ENCODE data around the gene ARHGEF19. TPM values are rescaled to one million over a fixed set of nuclear protein-coding genes. Genes with fewer than 3 reads are reported as not detected.

ARHGEF19 gene
- total RNA-seq, 1 experiment from 2014 or later, result 21.6 TPM

DNA sequence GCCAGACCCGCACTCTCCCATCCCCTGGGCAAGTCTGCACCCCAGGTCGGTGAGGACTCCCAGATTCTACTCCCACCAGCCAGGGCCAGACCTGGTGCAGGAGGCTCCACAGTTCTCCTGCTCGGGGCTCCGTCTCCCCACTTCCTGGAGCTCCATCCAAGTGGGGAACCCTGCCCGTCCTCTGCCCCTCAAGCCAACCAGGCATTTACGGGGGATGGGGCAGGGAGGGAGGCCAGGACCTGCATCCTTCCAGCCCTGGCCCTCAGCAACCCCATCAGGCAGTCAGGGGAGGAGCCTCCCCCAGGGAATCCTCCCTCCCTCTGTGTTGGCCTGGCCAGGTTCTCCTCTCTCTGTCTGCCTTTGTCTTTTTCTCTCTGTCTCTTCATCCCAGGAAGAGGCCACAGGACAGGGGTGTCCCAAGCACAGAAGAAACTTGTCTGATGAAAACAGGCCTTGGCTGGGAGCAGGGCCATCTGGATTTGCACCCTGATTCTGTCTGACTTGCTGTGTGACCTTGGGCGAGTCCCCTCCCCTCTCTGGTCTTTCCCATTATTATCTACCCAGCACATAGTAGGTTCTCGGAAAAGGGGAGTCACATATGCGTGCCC, 38.1 kb downstream of the ARHGEF19 start:
- H3K4me3 ChIP-seq (ENCODE audit: low read depth in 2 of 2, low read length in 2 of 2), result no peak overlapping the region
- ChIA-PET CTCF (no interaction called here), POLR2A (interaction anchor here (0.6 to 0.8 kb wide), 2 partner anchors 10 to 27 kb away, joined by 3 to 7 read pairs; no protein-coding TSS in a partner anchor)
- intact Hi-C loops (cut with micrococcal nuclease; ENCODE audit: unreplicated experiment) (no loop called here), in situ Hi-C loops (cut with HindIII; ENCODE audit: low pct_unique_long_range_greater_than_20kb, low sequenced_read_pairs) (no loop called here)
- peak; percentile 11 for ATAC-seq
- H3K36me3 ChIP-seq (ENCODE audit: control insufficient read depth, insufficient read depth, low read length), result no peaks in the 10 kb centered on the region
- peak overlapping the region; percentile 99 for H3K27ac ChIP-seq (ENCODE audit: low read length)
- H3K9me3 ChIP-seq (ENCODE audit: control insufficient read depth, insufficient read depth, low read depth, low read length), result no peaks in the 10 kb centered on the region
- no peak for DNase-seq (ENCODE audit: low read depth, low spot score)
- TF ChIP-seq TCF7L2 (IDR thresholded peaks at IDR 0.05; ENCODE audit: low read depth, low read length) (no peak), REST (IDR thresholded peaks at IDR 0.05; ENCODE audit: insufficient read depth in 1 of 2, low read depth in 2 of 2, low read length in 1 of 2) (no peak), POLR2AphosphoS5 (IDR thresholded peaks at IDR 0.05; ENCODE audit: low read depth, low read length) (no peak), SIN3A (IDR thresholded peaks at IDR 0.05; ENCODE audit: borderline replicate concordance, insufficient read depth, low read depth, low read length) (no peak)
- TF ChIP-seq, protein P1, sequence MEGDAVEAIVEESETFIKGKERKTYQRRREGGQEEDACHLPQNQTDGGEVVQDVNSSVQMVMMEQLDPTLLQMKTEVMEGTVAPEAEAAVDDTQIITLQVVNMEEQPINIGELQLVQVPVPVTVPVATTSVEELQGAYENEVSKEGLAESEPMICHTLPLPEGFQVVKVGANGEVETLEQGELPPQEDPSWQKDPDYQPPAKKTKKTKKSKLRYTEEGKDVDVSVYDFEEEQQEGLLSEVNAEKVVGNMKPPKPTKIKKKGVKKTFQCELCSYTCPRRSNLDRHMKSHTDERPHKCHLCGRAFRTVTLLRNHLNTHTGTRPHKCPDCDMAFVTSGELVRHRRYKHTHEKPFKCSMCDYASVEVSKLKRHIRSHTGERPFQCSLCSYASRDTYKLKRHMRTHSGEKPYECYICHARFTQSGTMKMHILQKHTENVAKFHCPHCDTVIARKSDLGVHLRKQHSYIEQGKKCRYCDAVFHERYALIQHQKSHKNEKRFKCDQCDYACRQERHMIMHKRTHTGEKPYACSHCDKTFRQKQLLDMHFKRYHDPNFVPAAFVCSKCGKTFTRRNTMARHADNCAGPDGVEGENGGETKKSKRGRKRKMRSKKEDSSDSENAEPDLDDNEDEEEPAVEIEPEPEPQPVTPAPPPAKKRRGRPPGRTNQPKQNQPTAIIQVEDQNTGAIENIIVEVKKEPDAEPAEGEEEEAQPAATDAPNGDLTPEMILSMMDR (IDR thresholded peaks at IDR 0.05), result no peak
- BruUV-seq (replicated peaks), result no TSS peak
- no peaks in the 10 kb centered on the region for H3K27me3 ChIP-seq (ENCODE audit: control insufficient read depth, insufficient read depth, low read length)
- H3K4me1 ChIP-seq (ENCODE audit: control insufficient read depth, insufficient read depth, low read length), result peaks cover 90% of the 10 kb centered on the region

- BruUV-seq (replicated peaks), result no TSS peak
- ATAC-seq (peak; percentile 76), DNase-seq (ENCODE audit: low read depth, low spot score) (no peak)
- no peak overlapping the region for H3K4me3 ChIP-seq (ENCODE audit: low read depth in 2 of 2, low read length in 2 of 2)
- ChIA-PET POLR2A (interaction anchor here (0.6 to 0.7 kb wide), 2 partner anchors 8 to 11 kb away, joined by 3 to 4 read pairs; no protein-coding TSS in a partner anchor), CTCF (no interaction called here)
- intact Hi-C loops (cut with micrococcal nuclease; ENCODE audit: unreplicated experiment), result no loop called here
- no peaks in the 10 kb centered on the region for H3K36me3 ChIP-seq (ENCODE audit: control insufficient read depth, insufficient read depth, low read length)
- in situ Hi-C loops (cut with HindIII; ENCODE audit: low pct_unique_long_range_greater_than_20kb, low sequenced_read_pairs), result no loop called here
- no peaks in the 10 kb centered on the region for H3K27me3 ChIP-seq (ENCODE audit: control insufficient read depth, insufficient read depth, low read length)
- peaks cover 90% of the 10 kb centered on the region for H3K4me1 ChIP-seq (ENCODE audit: control insufficient read depth, insufficient read depth, low read length)
- peak overlapping the region; percentile 99 for H3K27ac ChIP-seq (ENCODE audit: low read length)
- peak; percentile 7 for TF ChIP-seq TCF7L2 (IDR thresholded peaks at IDR 0.05; ENCODE audit: low read depth, low read length)
- TF ChIP-seq SIN3A (IDR thresholded peaks at IDR 0.05; ENCODE audit: borderline replicate concordance, insufficient read depth, low read depth, low read length), result no peak
- 0 out of 4 replicates have a peak, but pooled peaks of 1 of the 2 experiments have one; percentile 28 for TF ChIP-seq REST (IDR thresholded peaks at IDR 0.05; ENCODE audit: insufficient read depth in 1 of 2, low read depth in 2 of 2, low read length in 1 of 2)
- TF ChIP-seq, protein P1 (IDR thresholded peaks at IDR 0.05), result no peak
- TF ChIP-seq POLR2AphosphoS5 (IDR thresholded peaks at IDR 0.05; ENCODE audit: low read depth, low read length), result peak; percentile 20; the same call in 1 of the 2 replicates
- H3K9me3 ChIP-seq (ENCODE audit: control insufficient read depth, insufficient read depth, low read depth, low read length), result no peaks in the 10 kb centered on the region
Observed at GRCh38 chr1:16173447-16174260, 38.8 kb downstream of the ARHGEF19 start.

All from Panc1 (cell line).